SW 1271 (cell line): ENCODE measurements around the gene KPTN.

Experiments
- DNase-seq, 2 experiments: peaks; one replicate each; lab custom pipeline; 2025; lab: John Stamatoyannopoulos, UW

The KPTN gene

GRCh38 chr19:47469719-47470118 is 14.3 kb downstream of the KPTN start:
- no peak for DNase-seq

- DNase-seq = no peak
These were observed 14.7 kb downstream of the KPTN start for GRCh38 chr19:47469363-47469700.

- no peak for DNase-seq
These were observed 16.1 kb downstream of the KPTN start for GRCh38 chr19:47467914-47468313.

GRCh38 chr19:47465957-47466356 is 18.1 kb downstream of the KPTN start:
- DNase-seq = no peak

- no peak for DNase-seq
These were observed 19.2 kb downstream of the KPTN start for GRCh38 chr19:47464675-47465419.

DNA sequence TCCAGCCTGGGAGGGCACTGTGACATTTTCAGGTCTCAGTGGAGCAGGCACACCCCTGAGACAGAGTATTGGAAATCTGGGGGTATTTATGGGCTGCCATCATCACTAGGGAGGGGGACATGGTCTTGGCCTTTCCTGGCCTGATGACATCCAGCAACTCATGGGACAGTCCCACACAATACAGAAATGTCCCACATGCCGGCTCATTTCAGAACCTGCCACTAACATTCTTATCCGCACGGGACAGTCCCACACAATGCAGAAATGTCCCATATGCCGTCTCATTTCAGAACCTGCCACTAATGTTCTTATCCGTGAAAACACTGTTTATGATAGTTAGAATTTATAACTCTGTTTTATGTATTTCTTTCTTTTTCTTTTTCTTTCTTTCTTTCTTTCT is 22.1 kb downstream of the KPTN start:
- no peak for DNase-seq

- no peak for DNase-seq
These were observed 24.5 kb downstream of the KPTN start for GRCh38 chr19:47459477-47459876.

GRCh38 chr19:47458672-47459071 is 25.3 kb downstream of the KPTN start:
- DNase-seq = no peak

DNA sequence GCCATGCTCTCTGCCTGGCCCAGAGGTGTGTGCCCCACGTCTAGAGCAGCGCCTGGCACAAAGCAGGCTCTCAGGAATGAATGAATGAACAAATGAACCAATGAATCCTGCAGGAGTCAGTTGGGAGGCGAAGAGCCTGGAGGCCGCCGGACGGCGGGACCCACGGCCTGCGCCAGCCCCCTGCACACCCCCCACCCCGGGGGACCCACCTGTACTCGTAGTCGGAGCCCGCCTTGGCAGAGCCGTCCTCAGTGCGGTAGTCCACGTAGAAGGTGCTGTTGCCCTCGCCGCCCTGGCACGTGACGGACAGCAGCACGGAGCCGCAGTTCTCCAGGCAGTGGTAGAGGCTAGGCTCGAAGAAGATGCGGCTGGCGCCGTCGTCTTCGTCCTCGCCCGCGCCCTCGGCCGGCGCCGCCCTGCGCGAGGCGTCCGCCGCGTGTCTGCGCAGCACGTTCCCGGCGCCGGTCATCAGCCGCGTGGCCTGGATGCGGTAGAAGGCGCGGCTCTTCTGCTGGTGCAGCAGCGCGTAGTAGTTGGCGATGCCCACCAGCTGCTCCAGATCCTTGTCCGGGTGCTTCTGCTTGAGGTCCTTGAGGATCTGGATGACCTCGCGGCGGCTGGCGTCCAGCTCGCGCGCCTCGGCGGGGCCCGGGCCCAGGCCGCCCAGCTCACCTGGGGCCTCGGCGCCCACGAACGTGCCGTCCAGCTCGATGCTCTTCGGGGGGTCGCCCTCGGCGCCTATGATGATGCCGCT is 27.1 kb downstream of the KPTN start:
- DNase-seq = no peak

DNA sequence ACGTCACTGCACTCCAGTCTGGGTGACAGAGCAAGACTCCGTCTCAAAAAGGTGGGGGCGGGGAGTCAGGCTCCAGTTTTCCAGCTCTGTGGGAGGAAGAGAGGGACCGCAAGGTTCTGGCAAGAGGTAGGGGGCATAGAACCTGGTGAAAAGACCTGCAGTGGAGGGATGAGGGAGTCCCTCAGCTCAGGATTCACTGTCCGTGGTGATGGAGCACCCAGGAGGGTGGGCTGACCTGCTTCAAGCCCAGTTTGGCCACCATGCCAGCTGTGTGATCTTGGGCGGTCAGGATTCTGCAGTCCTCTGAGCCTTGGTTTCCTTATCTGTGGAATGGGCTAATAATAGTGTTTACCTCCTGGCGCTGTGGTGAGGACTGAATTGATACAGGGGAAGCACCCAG is 33.5 kb downstream of the KPTN start:
- DNase-seq = no peak

DNA sequence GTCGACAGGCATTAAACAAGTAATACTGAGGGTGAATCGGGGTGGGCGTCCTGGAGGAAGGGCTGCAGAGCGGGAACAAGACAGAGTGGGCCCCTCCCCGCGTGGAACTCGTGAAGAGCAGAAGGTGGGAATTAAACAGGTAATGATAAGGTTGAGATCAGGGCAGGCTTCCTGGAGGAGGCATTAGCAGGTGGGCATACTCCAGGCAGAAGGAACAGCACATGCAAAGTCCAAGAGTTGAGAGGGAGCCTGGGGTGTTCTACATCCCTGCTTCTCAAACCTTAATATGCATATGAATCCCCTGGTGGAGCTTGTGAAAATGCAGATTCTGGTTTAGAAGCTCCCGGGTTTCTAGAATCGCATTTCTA is 35.7 kb downstream of the KPTN start:
- no peak for DNase-seq

- DNase-seq = no peak
These were observed 36.3 kb downstream of the KPTN start for GRCh38 chr19:47447470-47448359.

GRCh38 chr19:47446534-47447469 is 37.2 kb downstream of the KPTN start:
- DNase-seq = no peak

GRCh38 chr19:47445937-47446402 is 38.0 kb downstream of the KPTN start:
- no peak for DNase-seq

GRCh38 chr19:47445527-47445926 is 38.5 kb downstream of the KPTN start:
- no peak for DNase-seq

GRCh38 chr19:47444388-47444821 is 39.6 kb downstream of the KPTN start:
- DNase-seq = no peak

- DNase-seq = no peak
These were observed 40.7 kb downstream of the KPTN start for GRCh38 chr19:47443331-47443730.

- no peak for DNase-seq
These were observed 45.2 kb downstream of the KPTN start for GRCh38 chr19:47438793-47439220.

DNA sequence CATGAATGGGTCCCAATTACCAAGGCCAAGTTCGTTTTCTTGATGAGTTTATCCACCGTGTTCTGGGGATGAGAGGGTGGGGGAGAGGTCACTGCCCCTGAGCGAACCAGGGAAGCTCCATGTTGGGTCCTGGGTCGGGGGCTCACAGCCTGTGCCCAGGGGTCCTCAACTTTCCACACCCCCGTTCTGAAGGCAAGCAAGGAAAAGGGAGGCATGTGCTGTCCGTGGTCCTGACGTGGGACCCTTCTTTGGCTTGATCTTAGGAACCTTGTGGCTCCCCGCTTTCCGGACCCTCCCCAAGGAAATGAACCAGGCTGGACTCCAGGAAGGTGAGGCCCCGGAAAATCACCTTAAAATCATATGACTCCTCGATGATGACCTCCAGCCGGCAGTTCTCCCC is 46.5 kb downstream of the KPTN start:
- DNase-seq = no peak

- peak; percentile 32 to 62 for DNase-seq
These were observed 47.2 kb downstream of the KPTN start for GRCh38 chr19:47436712-47437401.
